ENCODE measurements around the gene KSR2. TPM values are rescaled to one million over a fixed set of nuclear protein-coding genes. Genes with fewer than 3 reads are reported as not detected.

Gene KSR2
- total and polyA plus RNA-seq, 2 of the 13 experiments (the other 11 are each of a cell fraction or from before 2014, with no cell fraction given) = 0.02 TPM; not detected in 1

DNA sequence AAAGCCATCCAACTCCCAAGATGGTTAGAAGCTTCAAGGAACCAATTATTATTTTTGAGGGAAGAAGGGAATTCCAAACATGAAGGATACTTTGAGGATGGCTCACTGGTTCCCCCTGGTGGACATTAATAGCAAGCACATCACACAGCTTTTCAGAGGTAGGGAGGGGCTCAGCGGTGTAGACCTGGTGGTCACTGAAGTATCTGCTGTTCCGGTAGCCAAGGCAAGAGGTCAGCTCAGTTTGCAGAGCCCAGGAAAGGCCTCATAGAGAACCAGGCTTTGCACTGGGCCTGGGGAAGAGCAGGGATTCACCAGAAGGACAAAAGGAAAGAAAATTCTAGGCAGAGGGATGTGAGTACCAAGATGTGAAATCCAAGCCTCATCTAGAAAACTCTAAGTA, 118.7 kb downstream of the KSR2 start:
- H3K9ac ChIP-seq (ENCODE audit: insufficient read depth, low read depth, low read length) = no peak overlapping the region
- H4K20me1 ChIP-seq (ENCODE audit: insufficient read depth, low read length) = no peaks in the 10 kb centered on the region
- no TSS peak for BruUV-seq (replicated peaks)
- DNase-seq (ENCODE audit: low spot score) (peak; percentile 63), ATAC-seq (peak; percentile 87), FAIRE-seq (peak; percentile 74)
- WGBS (ENCODE audit: low lambda C conversion rate) = 14% methylated on average over 2 of the region's 2 CpGs
- no peak overlapping the region for H3K4me3 ChIP-seq (replicated peaks in 1 of 3; ENCODE audit: insufficient read depth in 1 of 3, low read depth in 2 of 3, low read length in 3 of 3)
- ChIA-PET POLR2A (no interaction called here), CTCF (ENCODE audit: low intra/inter-chr PET ratio, low total read pairs) (interaction anchor here (0.8 to 1.0 kb wide), 2 partner anchors 13 to 483 kb away, joined by 3 read pairs; no protein-coding TSS in a partner anchor)
- no peaks in the 10 kb centered on the region for H3K27me3 ChIP-seq (ENCODE audit: control insufficient read depth in 1 of 2, insufficient read depth in 2 of 2, low read length in 2 of 2)
- in situ Hi-C loops (cut with HindIII; ENCODE audit: extremely low pct_ligation_motif_present, low pct_unique_long_range_greater_than_20kb) = no loop called here
- H3K4me2 ChIP-seq (ENCODE audit: low read depth, low read length) = no peak overlapping the region
- TF ChIP-seq CTCF (CRISPR knock-in tag; IDR thresholded peaks at IDR 0.05) (peak; percentile 69), STAG1 (CRISPR knock-in tag; IDR thresholded peaks at IDR 0.05) (peak; percentile 36; the same call in 1 of the 2 replicates), RAD21 (CRISPR knock-in tag; IDR thresholded peaks at IDR 0.05) (peak; percentile 13; the same call in 1 of the 2 replicates), WIZ (CRISPR knock-in tag; IDR thresholded peaks at IDR 0.05) (no peak), SMC3 (IDR thresholded peaks at IDR 0.05; ENCODE audit: low read length) (peak; percentile 56; the same call in 1 of the 2 replicates)
- intact Hi-C loops (cut with micrococcal nuclease; ENCODE audit: unreplicated experiment) = loop anchor here (5.0 kb wide), 2 partner anchors 618 to 638 kb away; no protein-coding TSS in a partner anchor
- H2AFZ ChIP-seq (ENCODE audit: low read length) = no peak overlapping the region
- H3K79me2 ChIP-seq (ENCODE audit: insufficient read depth, low read length) = no peaks in the 10 kb centered on the region
- H3K4me1 ChIP-seq (ENCODE audit: insufficient read depth, low read length) = peaks cover 15% of the 10 kb centered on the region
- no peak overlapping the region for H3K27ac ChIP-seq (ENCODE audit: extremely low read length, insufficient read depth, low read length)
- peaks cover 6% of the 10 kb centered on the region; the same call in 1 of the 2 replicates for H3K9me3 ChIP-seq (ENCODE audit: low read length)
- no peaks in the 10 kb centered on the region for H3K36me3 ChIP-seq (replicated peaks in 1 of 2; ENCODE audit: control insufficient read depth in 1 of 2, insufficient read depth in 2 of 2, low read length in 2 of 2)

- H3K4me3 ChIP-seq (replicated peaks in 1 of 3; ENCODE audit: insufficient read depth in 1 of 3, low read depth in 2 of 3, low read length in 3 of 3) = no peak overlapping the region
- ATAC-seq (no peak), FAIRE-seq (no peak), DNase-seq (ENCODE audit: low spot score) (no peak)
- 0% methylated on average over 5 of the region's 5 CpGs for whole genome bisulfite sequencing (ENCODE audit: low lambda C conversion rate)
- CTCF ChIA-PET (ENCODE audit: low intra/inter-chr PET ratio, low total read pairs) = no interaction called here
- no peaks in the 10 kb centered on the region for H3K36me3 ChIP-seq (replicated peaks in 1 of 2; ENCODE audit: control insufficient read depth in 1 of 2, insufficient read depth in 2 of 2, low read length in 2 of 2)
- BruUV-seq (replicated peaks) = no TSS peak
- intact Hi-C loops (cut with micrococcal nuclease; ENCODE audit: unreplicated experiment) = no loop called here
- H3K9ac ChIP-seq (ENCODE audit: insufficient read depth, low read depth, low read length) = no peak overlapping the region
- no peak overlapping the region for H2AFZ ChIP-seq (ENCODE audit: low read length)
- no peaks in the 10 kb centered on the region for H3K79me2 ChIP-seq (ENCODE audit: insufficient read depth, low read length)
- in situ Hi-C loops (cut with HindIII; ENCODE audit: extremely low pct_ligation_motif_present, low pct_unique_long_range_greater_than_20kb) = loop anchor here (10.0 kb wide), 1 partner anchor 613 kb away; no protein-coding TSS in a partner anchor
- no peaks in the 10 kb centered on the region; a peak in 2 of 5 replicates for H3K27me3 ChIP-seq (ENCODE audit: control insufficient read depth in 1 of 2, insufficient read depth in 2 of 2, low read length in 2 of 2)
- no peak overlapping the region for H3K27ac ChIP-seq (ENCODE audit: extremely low read length, insufficient read depth, low read length)
- H3K4me1 ChIP-seq (ENCODE audit: insufficient read depth, low read length) = no peaks in the 10 kb centered on the region
- no peak overlapping the region for H3K4me2 ChIP-seq (ENCODE audit: low read depth, low read length)
- H4K20me1 ChIP-seq (ENCODE audit: insufficient read depth, low read length) = no peaks in the 10 kb centered on the region
- POLR2A ChIA-PET = no interaction called here
- H3K9me3 ChIP-seq (ENCODE audit: low read length) = peaks cover 8% of the 10 kb centered on the region
- no peak for TF ChIP-seq NFKBIZ (CRISPR knock-in tag; IDR thresholded peaks at IDR 0.05)
- no peak for TF ChIP-seq DR1 (CRISPR knock-in tag; IDR thresholded peaks at IDR 0.05)
- no peak for TF ChIP-seq ZNF749 (CRISPR knock-in tag; IDR thresholded peaks at IDR 0.05; ENCODE audit: borderline replicate concordance)
- TF ChIP-seq, protein P1, sequence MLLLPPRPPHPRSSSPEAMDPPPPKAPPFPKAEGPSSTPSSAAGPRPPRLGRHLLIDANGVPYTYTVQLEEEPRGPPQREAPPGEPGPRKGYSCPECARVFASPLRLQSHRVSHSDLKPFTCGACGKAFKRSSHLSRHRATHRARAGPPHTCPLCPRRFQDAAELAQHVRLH (CRISPR knock-in tag; IDR thresholded peaks at IDR 0.05; ENCODE audit: borderline replicate concordance, low read depth) = no peak
- no peak for TF ChIP-seq ZNF335 (CRISPR knock-in tag; IDR thresholded peaks at IDR 0.05)
- no peak for TF ChIP-seq AKAP8 (CRISPR knock-in tag; IDR thresholded peaks at IDR 0.05)
- no peak for TF ChIP-seq SMAD9 (CRISPR knock-in tag; IDR thresholded peaks at IDR 0.05)
- no peak for TF ChIP-seq HNF4A (CRISPR knock-in tag; IDR thresholded peaks at IDR 0.05)
- TF ChIP-seq ZNF225 (CRISPR knock-in tag; IDR thresholded peaks at IDR 0.05) = no peak
- no peak for TF ChIP-seq NAIF1 (CRISPR knock-in tag; IDR thresholded peaks at IDR 0.05; ENCODE audit: borderline replicate concordance)
- TF ChIP-seq MEF2D (CRISPR knock-in tag; IDR thresholded peaks at IDR 0.05) = no peak
- no peak for TF ChIP-seq HDAC6 (IDR thresholded peaks at IDR 0.05; ENCODE audit: low read depth, low read length)
- no peak for TF ChIP-seq MAZ (IDR thresholded peaks at IDR 0.05; ENCODE audit: borderline replicate concordance, low read depth, low read length)
- no peak for TF ChIP-seq MAZ (CRISPR knock-in tag; IDR thresholded peaks at IDR 0.05; ENCODE audit: low read depth)
Measured at GRCh38 chr12:117847371-117847770, 121.4 kb downstream of the KSR2 start.

Measured in HepG2 (cell line).